GM12891 (cell line): ENCODE results near the gene ATP11A.

ENCODE experiments used
- POLR2A ChIP-seq: IDR thresholded peaks from 2 replicates; pipeline ENCODE4 v1.6.1; 2011; ENCODE audit warnings: low read depth, low read length, control low read depth
- POLR2AphosphoS5 ChIP-seq: IDR thresholded peaks from 2 replicates; pipeline ENCODE4 v1.6.1; 2011; ENCODE audit warnings: low read depth, low read length, control low read depth
- POU2F2 ChIP-seq: IDR thresholded peaks from 2 replicates; pipeline ENCODE4 v1.6.1; 2011; ENCODE audit warnings: low read depth, mild to moderate bottlenecking, control low read depth, low read length, moderate library complexity

DNA sequence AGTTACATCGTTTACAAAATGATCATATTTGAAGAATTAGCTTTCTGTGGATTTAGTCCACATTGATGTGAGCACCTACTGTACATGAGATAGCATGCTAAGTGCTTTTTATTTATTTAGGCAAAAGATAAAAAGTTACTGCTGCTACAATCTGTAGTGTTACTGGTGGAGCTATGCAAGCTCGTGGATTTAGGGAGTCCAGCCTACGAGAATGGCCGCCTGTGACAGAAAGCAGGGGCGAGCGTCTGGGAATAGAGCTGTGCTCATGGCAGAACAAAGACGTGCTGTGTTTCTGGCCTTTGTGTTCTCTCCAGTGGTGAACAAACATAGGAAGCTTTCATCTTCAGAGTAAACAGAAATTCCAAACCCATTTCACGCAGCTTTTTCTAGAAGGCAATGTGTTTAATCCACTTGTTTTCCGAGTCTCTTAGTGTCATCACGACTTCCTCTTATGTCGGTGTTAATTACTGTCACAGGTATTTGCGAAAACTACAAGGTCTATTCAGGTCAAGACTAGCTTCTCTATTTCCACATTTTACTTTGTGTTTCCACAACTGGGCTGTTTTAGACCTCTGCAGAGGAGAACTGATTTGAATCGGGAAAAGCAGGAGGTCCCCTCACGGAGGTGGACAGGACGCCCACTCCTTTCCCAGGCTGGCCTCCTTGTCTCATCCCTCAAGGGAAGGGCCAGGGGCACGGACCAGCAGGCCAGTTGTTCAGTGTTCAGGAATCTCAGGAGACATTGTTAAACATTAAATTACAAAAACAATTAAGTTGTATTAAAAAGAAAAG is 67.3 kb downstream of the ATP11A start:
- TF ChIP-seq POLR2AphosphoS5 (no peak), POLR2A (no peak), POU2F2 (no peak)
